ENCODE data around the gene SPIB. TPM values are rescaled to one million over a fixed set of nuclear protein-coding genes. Genes with fewer than 3 reads are reported as not detected.

The SPIB gene
- total and polyA plus RNA-seq, 12 donors: 0.10 to 0.42 (median 0.20) TPM; not detected in 9

GRCh38 chr19:50409347-50409746 is 9.4 kb upstream of the SPIB start:
- TF ChIP-seq, protein P1, sequence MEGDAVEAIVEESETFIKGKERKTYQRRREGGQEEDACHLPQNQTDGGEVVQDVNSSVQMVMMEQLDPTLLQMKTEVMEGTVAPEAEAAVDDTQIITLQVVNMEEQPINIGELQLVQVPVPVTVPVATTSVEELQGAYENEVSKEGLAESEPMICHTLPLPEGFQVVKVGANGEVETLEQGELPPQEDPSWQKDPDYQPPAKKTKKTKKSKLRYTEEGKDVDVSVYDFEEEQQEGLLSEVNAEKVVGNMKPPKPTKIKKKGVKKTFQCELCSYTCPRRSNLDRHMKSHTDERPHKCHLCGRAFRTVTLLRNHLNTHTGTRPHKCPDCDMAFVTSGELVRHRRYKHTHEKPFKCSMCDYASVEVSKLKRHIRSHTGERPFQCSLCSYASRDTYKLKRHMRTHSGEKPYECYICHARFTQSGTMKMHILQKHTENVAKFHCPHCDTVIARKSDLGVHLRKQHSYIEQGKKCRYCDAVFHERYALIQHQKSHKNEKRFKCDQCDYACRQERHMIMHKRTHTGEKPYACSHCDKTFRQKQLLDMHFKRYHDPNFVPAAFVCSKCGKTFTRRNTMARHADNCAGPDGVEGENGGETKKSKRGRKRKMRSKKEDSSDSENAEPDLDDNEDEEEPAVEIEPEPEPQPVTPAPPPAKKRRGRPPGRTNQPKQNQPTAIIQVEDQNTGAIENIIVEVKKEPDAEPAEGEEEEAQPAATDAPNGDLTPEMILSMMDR (IDR thresholded peaks at IDR 0.05): no peak
- WGBS, 2 donors: 95 to 96% methylated on average over 17 of the region's 17 CpGs
- Histone ChIP-seq H3K36me3 (peaks cover 0 to 56% (median 0%) of the 10 kb centered on the region in 9 donors), H3K27ac (no peak overlapping the region), H3K27me3 (no peaks in the 10 kb centered on the region), H3K4me1 (no peaks in the 10 kb centered on the region), H3K9me3 (peaks cover 0 to 6% (median 0%) of the 10 kb centered on the region in 11 donors), H3K4me3 (no peak overlapping the region)
- ATAC-seq (no peak), DNase-seq (no peak)
- intact Hi-C loops (cut with DNase I): no loop called here

GRCh38 chr19:50410109-50410508 is 8.6 kb upstream of the SPIB start:
- intact Hi-C loops (cut with DNase I): loop anchor here in 3 of 10 donors (5.0 kb wide), 2 partner anchors 38 to 43 kb away; partner anchors contain the start of gene NAPSA (in 2 of the 3)

GRCh38 chr19:50412419-50412818 is 6.3 kb upstream of the SPIB start:
- intact Hi-C loops (cut with DNase I): loop anchor here in 3 of 10 donors (5.0 kb wide), 2 partner anchors 40 to 45 kb away; partner anchors contain the start of gene NAPSA (in 2 of the 3)
- WGBS, 2 donors: 97 to 100% methylated on average over 2 of the region's 2 CpGs

More at GRCh38 chr19:50410109-50410508, 8.6 kb upstream of the SPIB start:
- H3K27ac ChIP-seq: no peak overlapping the region
- ATAC-seq: no peak
- WGBS, 2 donors: 84 to 89% methylated on average over 10 of the region's 10 CpGs
- no peak overlapping the region for H3K4me3 ChIP-seq
- H3K36me3 ChIP-seq: peaks cover 0 to 50% (median 0%) of the 10 kb centered on the region in 9 donors
- DNase-seq: no peak
- peaks cover 0 to 6% (median 0%) of the 10 kb centered on the region in 9 donors for H3K4me1 ChIP-seq
- TF ChIP-seq, protein P1 (IDR thresholded peaks at IDR 0.05): no peak
- peaks cover 0 to 6% (median 0%) of the 10 kb centered on the region in 11 donors for H3K9me3 ChIP-seq
- H3K27me3 ChIP-seq: no peaks in the 10 kb centered on the region

GRCh38 chr19:50413096-50413495 is 5.6 kb upstream of the SPIB start:
- Histone ChIP-seq H3K9me3 (peaks cover 0 to 6% (median 0%) of the 10 kb centered on the region in 11 donors), H3K27me3 (peaks cover 0 to 13% (median 9%) of the 10 kb centered on the region in 7 donors), H3K27ac (no peak overlapping the region), H3K4me1 (peaks cover 0 to 13% (median 0%) of the 10 kb centered on the region in 9 donors), H3K4me3 (no peak overlapping the region), H3K36me3 (peaks cover 0 to 28% (median 0%) of the 10 kb centered on the region in 9 donors)
- ATAC-seq (no peak), DNase-seq (no peak)
- intact Hi-C loops (cut with DNase I): loop anchor here in 3 of 10 donors (5.0 kb wide), 2 partner anchors 41 to 46 kb away; partner anchors contain the start of gene NAPSA (in 2 of the 3)
- TF ChIP-seq, protein P1 (IDR thresholded peaks at IDR 0.05): no peak
- WGBS, 2 donors: 93 to 94% methylated on average over 13 of the region's 13 CpGs

More at GRCh38 chr19:50412419-50412818, 6.3 kb upstream of the SPIB start:
- ATAC-seq (no peak), DNase-seq (no peak)
- H3K4me1 ChIP-seq: peaks cover 0 to 13% (median 0%) of the 10 kb centered on the region in 9 donors
- peaks cover 0 to 6% (median 0%) of the 10 kb centered on the region in 11 donors for H3K9me3 ChIP-seq
- H3K27me3 ChIP-seq: peaks cover 0 to 6% (median 2%) of the 10 kb centered on the region in 7 donors
- no peak overlapping the region for H3K4me3 ChIP-seq
- H3K27ac ChIP-seq: no peak overlapping the region
- TF ChIP-seq, protein P1 (IDR thresholded peaks at IDR 0.05): no peak
- peaks cover 0 to 29% (median 0%) of the 10 kb centered on the region in 9 donors for H3K36me3 ChIP-seq
